Brain microvascular endothelial cell (primary cell): ENCODE data around the gene ANGPTL7.

ENCODE experiments used
- DNase-seq: peaks from one replicate; pipeline ENCODE4 v3.0.0-alpha.2; 2020
- H3K27ac ChIP-seq: fragments of 250-450 bp; sonication (Bioruptor Pico); 2 replicates; pipeline ENCODE4 v1.5.1; 2020; ENCODE audit warnings: mild to moderate bottlenecking, moderate library complexity
- H3K27me3 ChIP-seq: fragments of 250-450 bp; sonication (Bioruptor Pico); replicated peaks from 2 replicates; pipeline ENCODE4 v1.5.1; 2020; ENCODE audit warnings: mild to moderate bottlenecking
- H3K36me3 ChIP-seq: fragments of 250-450 bp; sonication (Bioruptor Pico); replicated peaks from 2 replicates; pipeline ENCODE4 v1.5.1; 2020; ENCODE audit warnings: mild to moderate bottlenecking
- H3K4me3 ChIP-seq: 2 replicates; pipeline ENCODE4 v1.5.1; 2011; ENCODE audit warnings: low read depth, mild to moderate bottlenecking, control low read depth, low read length, moderate library complexity
- in situ Hi-C: cut with HindIII; loops from 2 replicates; pipeline ENCODE4 v1.10.0; 2017; ENCODE audit warnings: low sequenced_read_pairs, low pct_ligation_motif_present
- TF ChIP-seq, protein P1 (sequence below): IDR thresholded peaks from 2 replicates; pipeline ENCODE4 v1.5.1; 2011; ENCODE audit warnings: low read depth, mild to moderate bottlenecking, moderate library complexity, low read length, control low read depth, inconsistent platforms; ENCODE audit errors: missing control alignments

The ANGPTL7 gene

DNA sequence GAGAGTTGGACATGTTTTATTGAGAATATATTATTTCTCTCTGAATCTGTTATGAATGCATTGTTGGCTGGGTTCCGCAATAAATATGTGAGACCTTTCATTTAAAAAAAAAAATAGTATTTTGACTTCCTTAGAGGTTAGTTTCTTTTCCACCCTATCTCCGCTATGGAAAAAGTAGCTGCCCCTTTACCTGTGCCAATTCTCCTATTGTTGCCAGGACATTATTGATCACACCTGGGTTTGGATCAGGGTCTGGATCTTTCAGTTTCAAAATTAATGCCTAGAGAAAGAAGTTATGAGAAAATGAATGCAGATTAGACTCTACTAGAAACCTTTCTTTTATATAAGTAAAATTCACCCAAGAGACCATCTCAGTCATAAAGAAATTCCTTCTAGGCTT is 44.1 kb downstream of the ANGPTL7 start:
- TF ChIP-seq, protein P1, sequence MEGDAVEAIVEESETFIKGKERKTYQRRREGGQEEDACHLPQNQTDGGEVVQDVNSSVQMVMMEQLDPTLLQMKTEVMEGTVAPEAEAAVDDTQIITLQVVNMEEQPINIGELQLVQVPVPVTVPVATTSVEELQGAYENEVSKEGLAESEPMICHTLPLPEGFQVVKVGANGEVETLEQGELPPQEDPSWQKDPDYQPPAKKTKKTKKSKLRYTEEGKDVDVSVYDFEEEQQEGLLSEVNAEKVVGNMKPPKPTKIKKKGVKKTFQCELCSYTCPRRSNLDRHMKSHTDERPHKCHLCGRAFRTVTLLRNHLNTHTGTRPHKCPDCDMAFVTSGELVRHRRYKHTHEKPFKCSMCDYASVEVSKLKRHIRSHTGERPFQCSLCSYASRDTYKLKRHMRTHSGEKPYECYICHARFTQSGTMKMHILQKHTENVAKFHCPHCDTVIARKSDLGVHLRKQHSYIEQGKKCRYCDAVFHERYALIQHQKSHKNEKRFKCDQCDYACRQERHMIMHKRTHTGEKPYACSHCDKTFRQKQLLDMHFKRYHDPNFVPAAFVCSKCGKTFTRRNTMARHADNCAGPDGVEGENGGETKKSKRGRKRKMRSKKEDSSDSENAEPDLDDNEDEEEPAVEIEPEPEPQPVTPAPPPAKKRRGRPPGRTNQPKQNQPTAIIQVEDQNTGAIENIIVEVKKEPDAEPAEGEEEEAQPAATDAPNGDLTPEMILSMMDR: no peak
- Histone ChIP-seq H3K4me3 (no peak overlapping the region), H3K36me3 (peaks cover 75% of the 10 kb centered on the region), H3K27me3 (no peaks in the 10 kb centered on the region), H3K27ac (no peak overlapping the region)
- in situ Hi-C loops: loop anchor here (25.0 kb wide), 1 partner anchor 404 kb away; no protein-coding TSS in a partner anchor
- DNase-seq: no peak

DNA sequence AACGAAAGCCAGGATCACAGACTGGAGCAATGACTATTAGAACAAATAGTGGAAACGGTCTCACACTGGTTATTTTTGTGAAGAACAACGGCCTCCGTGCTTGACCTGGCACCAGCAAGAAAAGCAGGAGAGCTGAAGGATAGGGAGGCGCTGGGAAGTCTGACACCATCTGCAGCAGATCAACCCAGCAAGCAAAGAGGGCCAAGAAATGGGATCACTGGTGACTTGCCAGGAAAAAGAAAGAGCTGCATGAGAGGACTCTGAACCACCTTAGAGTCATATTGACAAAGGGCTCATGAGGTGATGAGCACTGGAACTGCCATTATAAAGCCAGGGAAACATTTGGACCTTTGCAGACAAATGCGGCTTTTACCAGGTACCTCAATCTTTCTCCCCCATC is 48.2 kb downstream of the ANGPTL7 start:
- Histone ChIP-seq H3K27me3 (no peaks in the 10 kb centered on the region), H3K27ac (no peak overlapping the region), H3K36me3 (peaks cover 68% of the 10 kb centered on the region), H3K4me3 (no peak overlapping the region)
- no peak for DNase-seq
- in situ Hi-C loops: loop anchor here (25.0 kb wide), 1 partner anchor 400 kb away; no protein-coding TSS in a partner anchor
- TF ChIP-seq, protein P1: no peak

DNA sequence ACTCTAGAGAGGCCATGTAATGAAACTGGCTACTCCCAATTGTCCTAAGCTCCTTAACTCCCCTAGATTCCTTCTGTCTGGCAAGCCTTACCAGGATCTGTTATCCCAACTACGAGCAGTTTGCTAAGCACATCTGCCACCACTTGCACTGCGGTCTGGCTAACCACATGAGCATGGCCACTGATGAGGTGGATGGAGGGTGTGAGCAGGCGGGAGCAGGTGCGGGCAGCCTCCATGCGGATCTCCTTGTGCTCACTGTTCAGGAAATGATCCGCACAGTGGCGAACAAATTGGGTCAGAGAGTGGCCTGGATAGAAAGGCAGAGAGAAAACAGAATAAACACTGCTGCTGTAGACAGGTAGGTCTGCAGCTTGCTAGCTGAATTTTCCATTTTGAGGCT is 49.2 kb downstream of the ANGPTL7 start:
- Histone ChIP-seq H3K36me3 (peaks cover 67% of the 10 kb centered on the region), H3K4me3 (no peak overlapping the region), H3K27ac (no peak overlapping the region), H3K27me3 (no peaks in the 10 kb centered on the region)
- no peak for DNase-seq
- in situ Hi-C loops: loop anchor here (25.0 kb wide), 1 partner anchor 399 kb away; no protein-coding TSS in a partner anchor
- TF ChIP-seq, protein P1: no peak

DNA sequence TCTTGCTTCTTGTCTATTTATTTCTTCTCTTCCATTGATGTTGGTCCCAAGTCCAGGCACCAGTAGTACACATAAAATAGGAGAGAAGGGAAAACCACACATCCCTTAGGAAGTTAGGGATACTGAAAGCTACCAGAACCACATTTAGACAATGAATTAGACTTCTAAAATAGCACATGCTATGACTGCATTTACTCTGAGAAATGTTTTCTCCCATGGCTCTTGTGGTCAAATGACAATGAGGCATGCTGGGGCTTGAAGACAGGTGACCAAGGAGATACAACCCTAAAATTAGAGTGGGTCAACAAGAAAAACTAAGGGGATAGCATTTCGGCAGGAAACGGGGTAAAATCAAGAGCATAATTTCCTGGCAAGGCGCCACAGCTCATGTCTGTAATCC is 56.1 kb downstream of the ANGPTL7 start:
- in situ Hi-C loops: loop anchor here (25.0 kb wide), 1 partner anchor 392 kb away; no protein-coding TSS in a partner anchor
- H3K27me3 ChIP-seq: no peaks in the 10 kb centered on the region
- H3K27ac ChIP-seq: no peak overlapping the region
- TF ChIP-seq, protein P1: no peak
- H3K4me3 ChIP-seq: no peak overlapping the region
- DNase-seq: no peak
- peaks cover 59% of the 10 kb centered on the region for H3K36me3 ChIP-seq
